HepG2 (cell line): ENCODE results near the gene SRC. TPM values are rescaled to one million over a fixed set of nuclear protein-coding genes. Genes with fewer than 3 reads are reported as not detected.
A peak's percentile ranks its signal among the peaks of the same experiment; 100 is the strongest.

Source experiments
- ATRX ChIP-seq: sonication (generic); formaldehyde crosslinking; IDR thresholded peaks from 2 replicates; pipeline ENCODE4 v1.4.0; 2020; ENCODE audit warnings: missing genetic modification reagents, borderline replicate concordance
- CCDC6 ChIP-seq: sonication (generic); formaldehyde crosslinking; IDR thresholded peaks from 2 replicates; pipeline ENCODE4 v1.8.1; 2022; ENCODE audit warnings: mild to moderate bottlenecking, missing genetic modification reagents, moderate library complexity
- GPN1 ChIP-seq: sonication (generic); formaldehyde crosslinking; IDR thresholded peaks from 2 replicates; pipeline ENCODE4 v1.5.1; 2020; ENCODE audit warnings: missing genetic modification reagents, borderline replicate concordance
- HMG20B ChIP-seq: conservative IDR thresholded peaks from 2 replicates; pipeline ENCODE4 v1.6.1; 2016; ENCODE audit warnings: missing genetic modification reagents, missing compliant biosample characterization
- ISX ChIP-seq: sonication (generic); formaldehyde crosslinking; conservative IDR thresholded peaks from 2 replicates; pipeline ENCODE4 v1.5.0; 2020; ENCODE audit warnings: missing genetic modification reagents
- KDM4B ChIP-seq: sonication (generic); formaldehyde crosslinking; IDR thresholded peaks from 2 replicates; pipeline ENCODE4 v1.4.0; 2020; ENCODE audit warnings: missing genetic modification reagents
- KDM5B ChIP-seq: sonication (generic); formaldehyde crosslinking; IDR thresholded peaks from 2 replicates; pipeline ENCODE4 v1.4.0; 2020; ENCODE audit warnings: missing genetic modification reagents, mild to moderate bottlenecking, borderline replicate concordance
- KLF9 ChIP-seq: IDR thresholded peaks from 2 replicates; pipeline ENCODE4 v1.6.1; 2016; ENCODE audit warnings: low read depth
- MAFG ChIP-seq: sonication (generic); formaldehyde crosslinking; IDR thresholded peaks from 2 replicates; pipeline ENCODE4 v1.5.1; 2020; ENCODE audit warnings: mild to moderate bottlenecking, missing genetic modification reagents
- MTA3 ChIP-seq: sonication (generic); formaldehyde crosslinking; IDR thresholded peaks from 2 replicates; pipeline ENCODE4 v1.4.0; 2020; ENCODE audit warnings: missing genetic modification reagents
- PBX2 ChIP-seq: IDR thresholded peaks from 2 replicates; pipeline ENCODE4 v1.6.1; 2016; ENCODE audit warnings: control low read depth
- PHF8 ChIP-seq: sonication (generic); formaldehyde crosslinking; IDR thresholded peaks from 2 replicates; pipeline ENCODE4 v1.5.0; 2020; ENCODE audit warnings: missing genetic modification reagents
- REL ChIP-seq: sonication (generic); formaldehyde crosslinking; conservative IDR thresholded peaks from 2 replicates; pipeline ENCODE4 v1.8.0; 2022; ENCODE audit warnings: mild to moderate bottlenecking, missing genetic modification reagents, moderate library complexity
- SP2 ChIP-seq: sonication (generic); formaldehyde crosslinking; IDR thresholded peaks from 2 replicates; pipeline ENCODE4 v1.5.1; 2020; ENCODE audit warnings: mild to moderate bottlenecking, missing genetic modification reagents
- ZNF121 ChIP-seq: sonication (generic); formaldehyde crosslinking; IDR thresholded peaks from 2 replicates; pipeline ENCODE4 v1.5.0; 2020; ENCODE audit warnings: mild to moderate bottlenecking, missing genetic modification reagents
- ZNF160 ChIP-seq: sonication (generic); formaldehyde crosslinking; IDR thresholded peaks from 2 replicates; pipeline ENCODE4 v1.8.0; 2022; ENCODE audit warnings: mild to moderate bottlenecking, inconsistent platforms, missing genetic modification reagents
- ZNF276 ChIP-seq: sonication (generic); formaldehyde crosslinking; IDR thresholded peaks from 2 replicates; pipeline ENCODE4 v1.4.0; 2020; ENCODE audit warnings: mild to moderate bottlenecking, low read depth, missing genetic modification reagents
- ZNF329 ChIP-seq: sonication (generic); formaldehyde crosslinking; IDR thresholded peaks from 2 replicates; pipeline ENCODE4 v1.9.0; 2021; ENCODE audit warnings: low read depth, mild to moderate bottlenecking, missing genetic modification reagents
- ZNF563 ChIP-seq: sonication (generic); formaldehyde crosslinking; IDR thresholded peaks from 2 replicates; pipeline ENCODE4 v1.8.0; 2022; ENCODE audit warnings: mild to moderate bottlenecking, moderate library complexity, missing genetic modification reagents
- ZNF572 ChIP-seq: sonication (generic); formaldehyde crosslinking; IDR thresholded peaks from 2 replicates; pipeline ENCODE4 v1.5.1; 2020; ENCODE audit warnings: mild to moderate bottlenecking, missing genetic modification reagents
- ZNF720 ChIP-seq: sonication (generic); formaldehyde crosslinking; IDR thresholded peaks from 2 replicates; pipeline ENCODE4 v1.4.0; 2020; ENCODE audit warnings: missing genetic modification reagents
- ZNF772 ChIP-seq: sonication (generic); formaldehyde crosslinking; IDR thresholded peaks from 2 replicates; pipeline ENCODE4 v1.5.0; 2020; ENCODE audit warnings: mild to moderate bottlenecking, missing genetic modification reagents
- ZSCAN20 ChIP-seq: sonication (generic); formaldehyde crosslinking; IDR thresholded peaks from 2 replicates; pipeline ENCODE4 v1.4.0; 2020; ENCODE audit warnings: missing genetic modification reagents, mild to moderate bottlenecking, borderline replicate concordance
- ZZZ3 ChIP-seq: sonication (generic); formaldehyde crosslinking; IDR thresholded peaks from 2 replicates; pipeline ENCODE4 v1.4.0; 2020; ENCODE audit warnings: missing genetic modification reagents, mild to moderate bottlenecking, borderline replicate concordance
- polyA plus RNA-seq, 8 experiments: library from polyadenylated mRNA; depleted of rRNA in 3 of 8; stranded (reverse) in 7 of 8; unstranded in 1 of 8; fragments of >200 nt; fragmentation: Illumina TruSeq in 4 of 8; extraction: Trizol in 4 of 8; gene quantifications; 2 replicates each; pipeline versions ENCODE4 v1.2.1 to v1.2.3, GENCODE V29; 2011 to 2016; ENCODE audit warnings: low read depth in 4 of 8, missing spikeins in 1 of 8, mixed read lengths in 1 of 8; ENCODE audit not compliant: insufficient read depth in 1 of 8
- total RNA-seq, 5 experiments: library from RNA; depleted of rRNA; stranded (reverse); fragments of >200 nt; fragmentation: Illumina TruSeq; extraction: Trizol; gene quantifications; 2 replicates each; pipeline ENCODE4 v1.2.3, GENCODE V29; 2016; ENCODE audit warnings: low read depth in 1 of 5
- TF ChIP-seq, protein P1 (sequence below): sonication (generic); formaldehyde crosslinking; IDR thresholded peaks from 2 replicates; pipeline ENCODE4 v1.4.0; 2020; ENCODE audit warnings: missing genetic modification reagents

The SRC gene
- total and polyA plus RNA-seq, 2 of the 13 experiments (the other 11 are each of a cell fraction or from before 2014, with no cell fraction given) = 54.7 to 192 TPM

- TF ChIP-seq ZNF572 (CRISPR knock-in tag) = no peak
- TF ChIP-seq GPN1 (CRISPR knock-in tag) = 0 out of 2 replicates have a peak, but pooled peaks have one; percentile 29
- TF ChIP-seq ZNF121 (CRISPR knock-in tag) = peak; percentile 82
- TF ChIP-seq ZNF276 (CRISPR knock-in tag) = peak; percentile 96
- no peak; the same call in 1 of the 2 replicates for TF ChIP-seq KDM4B
- TF ChIP-seq ZNF329 (CRISPR knock-in tag) = peak; percentile 94
- no peak for TF ChIP-seq ISX
- no peak for TF ChIP-seq PBX2 (CRISPR knock-in tag)
- no peak for TF ChIP-seq ZSCAN20
- peak; percentile 39; the same call in 1 of the 2 replicates for TF ChIP-seq ZNF160 (CRISPR knock-in tag)
- TF ChIP-seq MTA3 (CRISPR knock-in tag) = no peak
- peak; percentile 66; the same call in 1 of the 2 replicates for TF ChIP-seq ZZZ3 (CRISPR knock-in tag)
- no peak; the same call in 1 of the 2 replicates for TF ChIP-seq ZNF772
- TF ChIP-seq ATRX (CRISPR knock-in tag) = no peak
- no peak; the same call in 1 of the 2 replicates for TF ChIP-seq SP2 (CRISPR knock-in tag)
- TF ChIP-seq ZNF563 (CRISPR knock-in tag) = peak; percentile 99
- TF ChIP-seq MAFG (CRISPR knock-in tag) = no peak
- TF ChIP-seq REL (CRISPR knock-in tag) = peak; percentile 95; the same call in 1 of the 2 replicates
- peak; percentile 98 for TF ChIP-seq KDM5B (CRISPR knock-in tag)
- TF ChIP-seq KLF9 = no peak
- TF ChIP-seq CCDC6 = peak; percentile 98
- TF ChIP-seq, protein P1, sequence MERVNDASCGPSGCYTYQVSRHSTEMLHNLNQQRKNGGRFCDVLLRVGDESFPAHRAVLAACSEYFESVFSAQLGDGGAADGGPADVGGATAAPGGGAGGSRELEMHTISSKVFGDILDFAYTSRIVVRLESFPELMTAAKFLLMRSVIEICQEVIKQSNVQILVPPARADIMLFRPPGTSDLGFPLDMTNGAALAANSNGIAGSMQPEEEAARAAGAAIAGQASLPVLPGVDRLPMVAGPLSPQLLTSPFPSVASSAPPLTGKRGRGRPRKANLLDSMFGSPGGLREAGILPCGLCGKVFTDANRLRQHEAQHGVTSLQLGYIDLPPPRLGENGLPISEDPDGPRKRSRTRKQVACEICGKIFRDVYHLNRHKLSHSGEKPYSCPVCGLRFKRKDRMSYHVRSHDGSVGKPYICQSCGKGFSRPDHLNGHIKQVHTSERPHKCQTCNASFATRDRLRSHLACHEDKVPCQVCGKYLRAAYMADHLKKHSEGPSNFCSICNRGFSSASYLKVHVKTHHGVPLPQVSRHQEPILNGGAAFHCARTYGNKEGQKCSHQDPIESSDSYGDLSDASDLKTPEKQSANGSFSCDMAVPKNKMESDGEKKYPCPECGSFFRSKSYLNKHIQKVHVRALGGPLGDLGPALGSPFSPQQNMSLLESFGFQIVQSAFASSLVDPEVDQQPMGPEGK (CRISPR knock-in tag) = peak; percentile 75
- TF ChIP-seq PHF8 (CRISPR knock-in tag) = no peak
- TF ChIP-seq HMG20B = peak; percentile 39; the same call in 1 of the 2 replicates
- no peak for TF ChIP-seq ZNF720 (CRISPR knock-in tag)
Observed at GRCh38 chr20:37406010-37406998, 60.4 kb downstream of the SRC start (continued).
